NCI-H2081 (cell line): ENCODE data around the gene EXOC5.

Experiments used
- DNase-seq, 2 experiments: peaks; one replicate each; lab custom pipeline; 2025; lab: John Stamatoyannopoulos, UW

The EXOC5 gene, protein sequence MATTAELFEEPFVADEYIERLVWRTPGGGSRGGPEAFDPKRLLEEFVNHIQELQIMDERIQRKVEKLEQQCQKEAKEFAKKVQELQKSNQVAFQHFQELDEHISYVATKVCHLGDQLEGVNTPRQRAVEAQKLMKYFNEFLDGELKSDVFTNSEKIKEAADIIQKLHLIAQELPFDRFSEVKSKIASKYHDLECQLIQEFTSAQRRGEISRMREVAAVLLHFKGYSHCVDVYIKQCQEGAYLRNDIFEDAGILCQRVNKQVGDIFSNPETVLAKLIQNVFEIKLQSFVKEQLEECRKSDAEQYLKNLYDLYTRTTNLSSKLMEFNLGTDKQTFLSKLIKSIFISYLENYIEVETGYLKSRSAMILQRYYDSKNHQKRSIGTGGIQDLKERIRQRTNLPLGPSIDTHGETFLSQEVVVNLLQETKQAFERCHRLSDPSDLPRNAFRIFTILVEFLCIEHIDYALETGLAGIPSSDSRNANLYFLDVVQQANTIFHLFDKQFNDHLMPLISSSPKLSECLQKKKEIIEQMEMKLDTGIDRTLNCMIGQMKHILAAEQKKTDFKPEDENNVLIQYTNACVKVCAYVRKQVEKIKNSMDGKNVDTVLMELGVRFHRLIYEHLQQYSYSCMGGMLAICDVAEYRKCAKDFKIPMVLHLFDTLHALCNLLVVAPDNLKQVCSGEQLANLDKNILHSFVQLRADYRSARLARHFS

DNA sequence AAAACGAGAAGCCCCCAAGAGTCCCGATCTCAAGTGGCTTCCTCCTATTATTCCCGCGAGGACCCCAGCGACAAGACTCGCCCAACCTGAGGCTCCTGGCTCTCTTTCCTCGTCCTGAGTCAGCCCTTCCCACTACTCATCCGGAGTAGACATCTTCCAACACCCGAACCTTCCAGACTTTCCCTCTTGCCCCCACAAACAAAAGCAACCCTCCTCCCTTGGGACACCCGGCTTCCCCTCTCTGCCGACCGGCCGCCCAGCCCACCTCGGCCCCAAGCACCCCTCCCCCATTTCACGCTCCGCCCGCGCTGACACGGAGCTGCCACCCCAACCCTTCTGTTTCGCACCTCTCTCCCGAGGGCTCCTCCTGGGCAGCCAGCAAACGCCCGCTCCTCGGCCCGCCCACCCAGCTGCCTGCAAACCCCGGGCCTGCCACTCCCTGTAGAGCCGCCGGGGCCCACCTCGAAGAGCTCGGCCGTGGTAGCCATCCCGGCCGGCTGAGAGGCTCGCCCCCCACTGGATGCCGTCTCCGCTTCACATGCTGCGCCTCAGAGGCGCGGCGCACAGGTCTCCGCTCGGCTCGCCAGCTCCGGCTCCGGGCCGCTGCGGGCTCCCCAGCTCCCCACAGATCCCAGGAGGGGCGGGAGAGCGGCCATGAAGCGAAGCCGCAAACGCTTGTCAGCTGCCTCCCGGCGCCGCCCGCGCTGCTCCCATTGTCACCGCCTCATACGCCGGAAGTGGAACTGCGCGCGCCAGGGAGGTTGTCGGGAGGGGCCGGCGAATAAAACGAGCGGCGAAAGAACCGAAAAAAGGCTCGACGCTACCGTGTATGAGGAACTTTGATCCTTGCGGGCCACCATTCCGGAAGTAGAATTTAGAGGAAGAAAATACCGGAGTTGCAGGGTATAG, at the start of gene EXOC5, which contains the start of gene AP5M1:
TSS of gene EXOC5 (minus strand) at position 745 of the 909 bp plus-strand sequence. CDS start at position 488, 257 bp downstream.
TSS of gene AP5M1 (plus strand) at position 811 of the 909 bp plus-strand sequence. CDS start 344 bp downstream, outside the sequence.
- DNase-seq: peak; percentile 94 to 96

DNA sequence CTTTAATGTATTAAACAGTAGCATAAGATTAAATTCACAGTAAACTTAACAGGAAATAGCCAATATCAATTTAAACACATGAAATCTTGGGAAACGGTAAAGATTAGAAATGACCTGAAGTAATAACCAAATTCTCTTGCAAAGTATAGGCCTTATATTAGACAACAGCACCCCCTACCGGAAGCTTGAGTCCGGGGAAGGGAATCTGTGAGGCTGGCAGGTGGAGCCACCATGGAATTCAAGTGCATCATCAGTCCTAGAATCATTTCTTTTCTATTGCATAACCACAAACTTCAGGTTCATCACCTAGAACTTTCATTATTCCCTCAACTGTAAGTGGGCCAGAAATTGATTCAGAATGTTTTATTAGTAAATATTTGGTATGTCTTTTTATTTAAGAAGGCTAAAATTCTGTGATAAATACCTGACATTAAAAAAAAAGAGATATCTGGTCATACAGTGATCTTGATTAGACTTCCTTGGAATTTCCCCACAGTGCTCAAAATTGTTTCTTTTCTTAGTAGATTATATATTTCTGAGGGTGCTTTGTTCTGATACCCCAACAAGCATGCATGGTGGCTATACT, 48.6 kb upstream of the EXOC5 start:
- DNase-seq: peak; percentile 67 to 77

DNA sequence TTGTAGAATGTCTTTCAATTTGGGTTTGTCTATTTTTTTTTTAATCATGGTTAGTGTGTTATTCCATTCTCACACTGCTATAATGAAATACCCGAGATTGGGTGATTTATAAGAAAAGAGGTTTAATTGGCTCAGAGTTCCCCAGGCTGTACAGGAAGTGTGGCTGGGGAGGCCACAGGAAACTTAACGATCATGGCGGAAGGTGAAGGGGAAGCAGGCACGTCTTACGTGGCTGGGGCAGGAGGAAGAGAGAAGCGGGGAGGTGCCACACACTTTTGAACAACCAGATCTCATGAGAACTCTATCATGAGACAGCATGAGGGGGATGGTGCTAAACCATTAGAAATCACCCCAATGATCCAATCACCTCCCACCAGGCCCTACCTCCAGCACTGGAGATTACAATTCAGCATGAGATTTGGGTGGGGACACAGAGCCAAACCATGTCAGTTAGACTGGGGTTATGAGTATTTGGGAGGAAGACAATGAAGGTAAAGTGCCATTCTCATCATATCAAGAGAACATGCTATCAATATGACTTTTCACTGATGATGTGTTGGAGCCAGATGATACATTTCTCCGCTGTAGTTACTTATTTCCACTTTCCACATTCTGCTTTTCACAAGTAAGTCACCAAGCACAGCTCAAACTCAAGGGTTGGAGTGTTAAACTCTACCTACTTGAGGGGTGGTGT, 45.8 kb upstream of the EXOC5 start:
- no peak for DNase-seq

DNA sequence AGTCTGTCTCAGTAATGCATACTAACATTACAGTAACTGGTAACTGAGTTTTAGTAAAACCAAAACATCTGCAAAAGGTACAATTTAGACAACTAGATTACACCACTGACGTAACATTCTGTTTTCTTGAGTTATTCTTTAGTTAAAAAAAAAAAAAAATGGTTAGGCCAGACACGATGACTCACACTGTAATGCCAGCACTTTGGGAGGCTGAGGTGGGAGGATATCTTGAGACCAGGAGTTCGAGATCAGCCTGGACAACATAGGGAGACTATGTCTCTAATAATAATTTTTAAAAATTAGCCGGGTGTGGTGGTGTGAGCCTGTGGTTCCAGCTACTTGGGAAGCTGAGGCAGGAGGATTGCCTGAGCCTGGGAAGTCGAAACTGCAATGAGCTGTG, 34.2 kb upstream of the EXOC5 start:
- no peak for DNase-seq

- DNase-seq: no peak
Observed at GRCh38 chr14:57299511-57299910, 30.8 kb upstream of the EXOC5 start.

- no peak for DNase-seq
Observed at GRCh38 chr14:57297852-57298251, 29.1 kb upstream of the EXOC5 start.

DNA sequence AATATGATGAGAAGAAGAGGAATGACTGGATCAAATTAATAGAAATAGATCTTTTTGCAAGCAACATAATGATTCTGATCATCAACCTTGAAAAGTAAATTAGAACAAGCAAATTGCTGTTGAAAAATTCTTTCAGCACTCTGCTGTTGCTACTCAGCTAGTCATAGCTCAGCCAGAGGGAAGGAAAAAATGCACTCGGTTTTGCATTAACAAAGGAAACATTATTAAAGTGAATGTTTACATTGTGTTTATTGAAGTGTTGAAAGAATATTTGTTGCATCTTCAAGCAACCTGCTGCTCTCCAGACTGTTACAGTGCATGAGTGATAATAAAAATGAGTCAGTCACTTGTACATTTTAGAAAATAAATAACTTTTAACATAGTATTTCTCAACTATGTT, 26.5 kb upstream of the EXOC5 start:
- no peak for DNase-seq

GRCh38 chr14:57293866-57294837, 25.4 kb upstream of the EXOC5 start:
- no peak for DNase-seq

- DNase-seq: no peak
Observed at GRCh38 chr14:57291692-57292647, 23.3 kb upstream of the EXOC5 start.

GRCh38 chr14:57290751-57291150, 22.0 kb upstream of the EXOC5 start:
- DNase-seq: no peak

DNA sequence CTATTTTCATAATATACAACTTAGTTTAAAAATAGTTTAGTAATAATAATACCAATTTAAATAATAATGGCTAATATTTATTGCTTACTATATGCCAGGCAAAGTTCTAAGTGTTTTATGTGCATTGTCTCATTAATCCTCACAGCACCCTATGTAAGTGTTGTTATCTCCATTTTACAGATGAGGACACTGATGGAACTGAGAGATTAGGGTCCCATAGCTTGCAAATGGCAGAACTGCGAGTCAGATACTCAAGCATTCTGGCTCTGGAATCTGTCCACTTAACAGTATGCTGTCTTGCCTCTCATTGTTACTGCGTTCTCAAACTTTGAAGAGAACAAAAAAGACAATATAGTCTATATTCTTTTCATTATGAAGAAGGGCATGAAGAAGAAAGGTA, 19.0 kb upstream of the EXOC5 start:
- no peak for DNase-seq

DNA sequence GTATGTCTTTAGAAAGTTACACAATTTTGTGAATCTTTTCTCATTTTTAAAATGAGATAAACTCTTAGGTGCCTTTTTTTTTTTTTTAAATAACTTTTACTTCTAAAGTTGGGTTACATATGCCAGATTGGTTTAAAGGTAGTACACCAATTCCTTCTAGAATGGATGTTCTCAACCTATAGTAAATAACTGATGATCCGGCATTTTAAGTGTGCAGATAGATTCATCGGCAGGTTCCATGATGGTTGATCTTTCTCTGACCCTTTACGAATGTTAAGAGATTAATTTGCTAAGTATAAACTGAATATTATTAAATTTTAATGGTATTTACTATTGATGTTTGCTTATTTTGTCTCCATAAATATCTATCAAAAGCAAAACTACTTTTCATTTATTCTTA, 8.4 kb upstream of the EXOC5 start:
- no peak for DNase-seq

GRCh38 chr14:57275023-57275664, 6.4 kb upstream of the EXOC5 start:
- DNase-seq: no peak

GRCh38 chr14:57274551-57274950, 5.8 kb upstream of the EXOC5 start:
- no peak for DNase-seq

- DNase-seq: no peak
Observed at GRCh38 chr14:57273236-57273635, 4.5 kb upstream of the EXOC5 start.

DNA sequence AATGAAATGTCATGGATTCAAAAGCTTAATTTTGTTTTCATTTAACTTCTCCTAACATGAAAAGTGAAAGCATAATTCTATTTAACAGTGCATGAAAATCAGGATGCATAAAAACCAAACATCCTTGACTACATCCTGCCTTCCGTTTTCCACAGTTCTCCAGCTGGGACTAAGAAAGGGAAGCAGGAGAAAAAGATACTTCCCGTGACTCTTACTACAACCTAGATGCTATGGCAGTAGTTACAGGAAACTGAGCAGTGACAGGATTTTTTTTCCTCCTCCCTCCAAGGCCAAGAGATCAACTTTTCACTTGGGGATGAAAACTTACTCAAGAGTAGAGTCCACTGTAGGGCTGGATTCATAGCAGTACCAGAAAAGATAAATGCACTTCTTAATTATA, 2.6 kb downstream of the EXOC5 start:
- no peak for DNase-seq

- DNase-seq: no peak
Observed at GRCh38 chr14:57262117-57262516, 6.6 kb downstream of the EXOC5 start.

- no peak for DNase-seq
Observed at GRCh38 chr14:57261604-57262003, 7.1 kb downstream of the EXOC5 start.
